Measurements from ENCODE around the gene PLK1.
A peak's percentile ranks its signal among the peaks of the same experiment; 100 is the strongest.

DNA sequence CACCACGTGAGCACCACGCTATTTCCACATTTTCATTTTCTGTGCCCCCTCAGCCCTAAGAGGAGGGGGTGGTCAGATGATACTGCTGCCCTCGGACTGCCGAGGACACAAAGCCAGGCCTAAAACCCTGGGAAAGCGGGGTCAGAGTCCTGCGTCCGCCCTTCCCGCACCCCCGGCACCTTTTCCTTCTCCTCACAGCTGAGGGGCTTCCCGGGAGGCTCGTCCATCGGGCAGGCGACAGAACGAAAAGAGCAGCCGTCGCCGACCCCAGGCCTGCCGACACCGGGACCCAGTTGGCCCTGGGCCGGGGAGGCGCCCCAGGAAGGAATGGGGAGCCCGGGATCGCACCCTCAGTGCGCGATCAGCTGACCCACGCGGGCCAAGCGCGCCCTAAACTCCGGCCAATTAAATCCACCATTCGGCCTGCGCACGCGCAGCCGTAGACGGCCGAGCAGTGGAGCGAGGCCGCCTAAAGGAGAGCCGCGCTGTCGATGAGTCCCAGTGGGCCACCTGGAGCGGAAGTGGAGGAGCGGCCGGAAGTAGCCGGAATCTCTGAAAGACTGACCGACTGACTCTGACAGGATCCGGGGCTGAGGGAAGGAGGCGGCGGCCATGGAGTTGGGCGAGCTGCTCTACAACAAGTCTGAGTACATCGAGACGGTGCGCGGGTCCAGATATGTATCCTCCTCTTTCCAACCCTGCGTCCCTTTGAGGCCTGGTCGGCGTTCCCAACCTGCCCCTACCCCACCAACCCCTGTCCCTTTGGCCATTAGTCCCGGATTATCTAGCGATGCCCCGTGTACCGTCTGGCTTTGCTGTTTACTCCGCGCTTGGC, 37.5 kb upstream of the PLK1 start, which contains the start of the genes DCTN5 and PALB2:
- TF ChIP-seq, protein P1, sequence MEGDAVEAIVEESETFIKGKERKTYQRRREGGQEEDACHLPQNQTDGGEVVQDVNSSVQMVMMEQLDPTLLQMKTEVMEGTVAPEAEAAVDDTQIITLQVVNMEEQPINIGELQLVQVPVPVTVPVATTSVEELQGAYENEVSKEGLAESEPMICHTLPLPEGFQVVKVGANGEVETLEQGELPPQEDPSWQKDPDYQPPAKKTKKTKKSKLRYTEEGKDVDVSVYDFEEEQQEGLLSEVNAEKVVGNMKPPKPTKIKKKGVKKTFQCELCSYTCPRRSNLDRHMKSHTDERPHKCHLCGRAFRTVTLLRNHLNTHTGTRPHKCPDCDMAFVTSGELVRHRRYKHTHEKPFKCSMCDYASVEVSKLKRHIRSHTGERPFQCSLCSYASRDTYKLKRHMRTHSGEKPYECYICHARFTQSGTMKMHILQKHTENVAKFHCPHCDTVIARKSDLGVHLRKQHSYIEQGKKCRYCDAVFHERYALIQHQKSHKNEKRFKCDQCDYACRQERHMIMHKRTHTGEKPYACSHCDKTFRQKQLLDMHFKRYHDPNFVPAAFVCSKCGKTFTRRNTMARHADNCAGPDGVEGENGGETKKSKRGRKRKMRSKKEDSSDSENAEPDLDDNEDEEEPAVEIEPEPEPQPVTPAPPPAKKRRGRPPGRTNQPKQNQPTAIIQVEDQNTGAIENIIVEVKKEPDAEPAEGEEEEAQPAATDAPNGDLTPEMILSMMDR (IDR thresholded peaks at IDR 0.05; ENCODE audit: poor library complexity, severe bottlenecking), result no peak
- TF ChIP-seq TAF1 (IDR thresholded peaks at IDR 0.05; ENCODE audit: low read depth) (peak; percentile 88), EZH2 (IDR thresholded peaks at IDR 0.05; ENCODE audit: borderline replicate concordance, insufficient read depth, low read length, poor library complexity, severe bottlenecking) (no peak), EP300 (conservative IDR thresholded peaks at IDR 0.05; ENCODE audit: poor library complexity, severe bottlenecking) (peak; percentile 27)
- TF ChIP-seq, protein P2, sequence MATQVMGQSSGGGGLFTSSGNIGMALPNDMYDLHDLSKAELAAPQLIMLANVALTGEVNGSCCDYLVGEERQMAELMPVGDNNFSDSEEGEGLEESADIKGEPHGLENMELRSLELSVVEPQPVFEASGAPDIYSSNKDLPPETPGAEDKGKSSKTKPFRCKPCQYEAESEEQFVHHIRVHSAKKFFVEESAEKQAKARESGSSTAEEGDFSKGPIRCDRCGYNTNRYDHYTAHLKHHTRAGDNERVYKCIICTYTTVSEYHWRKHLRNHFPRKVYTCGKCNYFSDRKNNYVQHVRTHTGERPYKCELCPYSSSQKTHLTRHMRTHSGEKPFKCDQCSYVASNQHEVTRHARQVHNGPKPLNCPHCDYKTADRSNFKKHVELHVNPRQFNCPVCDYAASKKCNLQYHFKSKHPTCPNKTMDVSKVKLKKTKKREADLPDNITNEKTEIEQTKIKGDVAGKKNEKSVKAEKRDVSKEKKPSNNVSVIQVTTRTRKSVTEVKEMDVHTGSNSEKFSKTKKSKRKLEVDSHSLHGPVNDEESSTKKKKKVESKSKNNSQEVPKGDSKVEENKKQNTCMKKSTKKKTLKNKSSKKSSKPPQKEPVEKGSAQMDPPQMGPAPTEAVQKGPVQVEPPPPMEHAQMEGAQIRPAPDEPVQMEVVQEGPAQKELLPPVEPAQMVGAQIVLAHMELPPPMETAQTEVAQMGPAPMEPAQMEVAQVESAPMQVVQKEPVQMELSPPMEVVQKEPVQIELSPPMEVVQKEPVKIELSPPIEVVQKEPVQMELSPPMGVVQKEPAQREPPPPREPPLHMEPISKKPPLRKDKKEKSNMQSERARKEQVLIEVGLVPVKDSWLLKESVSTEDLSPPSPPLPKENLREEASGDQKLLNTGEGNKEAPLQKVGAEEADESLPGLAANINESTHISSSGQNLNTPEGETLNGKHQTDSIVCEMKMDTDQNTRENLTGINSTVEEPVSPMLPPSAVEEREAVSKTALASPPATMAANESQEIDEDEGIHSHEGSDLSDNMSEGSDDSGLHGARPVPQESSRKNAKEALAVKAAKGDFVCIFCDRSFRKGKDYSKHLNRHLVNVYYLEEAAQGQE (IDR thresholded peaks at IDR 0.05; ENCODE audit: borderline replicate concordance), result peak; percentile 64

Data from neural cell (in vitro differentiated cells).